ENCODE measurements around the gene ORMDL2. TPM values are rescaled to one million over a fixed set of nuclear protein-coding genes. Genes with fewer than 3 reads are reported as not detected.
A peak's percentile ranks its signal among the peaks of the same experiment; 100 is the strongest.

ORMDL2 gene
- total and polyA plus RNA-seq, 4 donors: 22.4 to 98.1 (median 81.9) TPM

DNA sequence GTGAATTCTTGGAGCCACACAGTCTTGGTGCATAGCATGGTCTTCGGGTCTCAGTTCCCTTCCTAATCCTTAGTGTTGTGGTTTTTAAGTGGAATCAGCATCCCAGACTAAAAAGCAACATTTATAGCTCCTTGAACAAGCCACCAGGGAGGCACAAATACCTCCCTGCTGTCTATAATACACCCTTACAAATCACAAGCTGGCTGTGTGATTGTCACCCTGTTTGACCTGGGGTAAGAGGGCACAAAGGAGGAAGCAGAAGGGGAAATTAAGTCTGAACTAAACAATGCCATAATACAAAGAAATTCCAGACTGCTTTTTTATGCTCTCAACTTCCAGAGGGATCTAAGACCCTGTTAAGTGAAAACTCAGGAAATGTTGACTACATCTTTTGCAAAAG lies 32.6 kb downstream of the ORMDL2 start:
- ATAC-seq (ENCODE audit: insufficient read depth, low FRiP score): no peak
- no peaks in the 10 kb centered on the region for H3K27me3 ChIP-seq (ENCODE audit: control insufficient read depth in 3 of 3, insufficient read depth in 3 of 3, low read length in 2 of 3)
- WGBS, 2 donors: 48 to 57% methylated on average over 1 of the region's 1 CpG
- no peaks in the 10 kb centered on the region for H3K36me3 ChIP-seq (ENCODE audit: control insufficient read depth in 4 of 4, insufficient read depth in 4 of 4, low read length in 4 of 4)
- H3K9me3 ChIP-seq (ENCODE audit: control insufficient read depth in 4 of 4, insufficient read depth in 3 of 4, low read length in 3 of 4): no peaks in the 10 kb centered on the region
- no peak overlapping the region for H3K27ac ChIP-seq (ENCODE audit: low read depth in 1 of 2, low read length in 1 of 2)
- TF ChIP-seq, protein P1, sequence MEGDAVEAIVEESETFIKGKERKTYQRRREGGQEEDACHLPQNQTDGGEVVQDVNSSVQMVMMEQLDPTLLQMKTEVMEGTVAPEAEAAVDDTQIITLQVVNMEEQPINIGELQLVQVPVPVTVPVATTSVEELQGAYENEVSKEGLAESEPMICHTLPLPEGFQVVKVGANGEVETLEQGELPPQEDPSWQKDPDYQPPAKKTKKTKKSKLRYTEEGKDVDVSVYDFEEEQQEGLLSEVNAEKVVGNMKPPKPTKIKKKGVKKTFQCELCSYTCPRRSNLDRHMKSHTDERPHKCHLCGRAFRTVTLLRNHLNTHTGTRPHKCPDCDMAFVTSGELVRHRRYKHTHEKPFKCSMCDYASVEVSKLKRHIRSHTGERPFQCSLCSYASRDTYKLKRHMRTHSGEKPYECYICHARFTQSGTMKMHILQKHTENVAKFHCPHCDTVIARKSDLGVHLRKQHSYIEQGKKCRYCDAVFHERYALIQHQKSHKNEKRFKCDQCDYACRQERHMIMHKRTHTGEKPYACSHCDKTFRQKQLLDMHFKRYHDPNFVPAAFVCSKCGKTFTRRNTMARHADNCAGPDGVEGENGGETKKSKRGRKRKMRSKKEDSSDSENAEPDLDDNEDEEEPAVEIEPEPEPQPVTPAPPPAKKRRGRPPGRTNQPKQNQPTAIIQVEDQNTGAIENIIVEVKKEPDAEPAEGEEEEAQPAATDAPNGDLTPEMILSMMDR (IDR thresholded peaks at IDR 0.05; ENCODE audit: control extremely low read depth, extremely low read depth): no peak
- no peak for DNase-seq
- peaks cover 0 to 4% (median 4%) of the 10 kb centered on the region in 5 donors for H3K4me1 ChIP-seq (ENCODE audit: control insufficient read depth in 5 of 5, insufficient read depth in 5 of 5, low read length in 5 of 5)
- no peak overlapping the region for H3K4me3 ChIP-seq
- H3K9ac ChIP-seq (ENCODE audit: insufficient read depth in 1 of 2, low read length in 2 of 2): no peak overlapping the region

DNA sequence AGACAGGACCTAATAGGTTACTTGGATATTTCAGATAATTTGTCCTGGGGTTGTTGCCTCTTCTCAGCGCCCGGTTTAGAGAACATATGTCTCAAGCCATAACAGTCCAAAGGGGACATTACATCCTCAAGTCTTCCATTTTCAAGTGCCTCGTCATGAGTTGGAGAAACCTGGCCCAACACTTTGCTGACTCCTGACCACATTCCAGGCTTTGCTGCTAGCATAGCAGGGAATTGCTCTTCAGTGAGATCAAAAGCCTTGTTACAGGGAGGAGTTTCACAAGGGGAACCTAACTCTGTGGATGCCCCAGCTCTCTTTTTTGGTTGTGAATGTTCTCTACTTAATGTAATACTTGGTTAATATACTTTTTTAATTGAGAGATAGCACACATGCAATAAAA lies 33.1 kb downstream of the ORMDL2 start:
- Histone ChIP-seq H3K9me3 (ENCODE audit: control insufficient read depth in 4 of 4, insufficient read depth in 3 of 4, low read length in 3 of 4) (no peaks in the 10 kb centered on the region), H3K27me3 (ENCODE audit: control insufficient read depth in 3 of 3, insufficient read depth in 3 of 3, low read length in 2 of 3) (no peaks in the 10 kb centered on the region), H3K27ac (ENCODE audit: low read depth in 1 of 2, low read length in 1 of 2) (no peak overlapping the region), H3K4me1 (ENCODE audit: control insufficient read depth in 5 of 5, insufficient read depth in 5 of 5, low read length in 5 of 5) (peaks cover 0 to 4% (median 4%) of the 10 kb centered on the region in 5 donors), H3K9ac (ENCODE audit: insufficient read depth in 1 of 2, low read length in 2 of 2) (no peak overlapping the region), H3K4me3 (no peak overlapping the region), H3K36me3 (ENCODE audit: control insufficient read depth in 4 of 4, insufficient read depth in 4 of 4, low read length in 4 of 4) (no peaks in the 10 kb centered on the region)
- TF ChIP-seq, protein P1 (IDR thresholded peaks at IDR 0.05; ENCODE audit: control extremely low read depth, extremely low read depth): no peak
- DNase-seq (peak; percentile 35 to 62 (median 41)), ATAC-seq (ENCODE audit: insufficient read depth, low FRiP score) (no peak)
- 70 to 80% methylated on average over 3 of the region's 3 CpGs for WGBS, 2 donors

GRCh38 chr12:55852740-55853139 lies 34.9 kb downstream of the ORMDL2 start:
- Histone ChIP-seq H3K4me3 (no peak overlapping the region), H3K36me3 (ENCODE audit: control insufficient read depth in 4 of 4, insufficient read depth in 4 of 4, low read length in 4 of 4) (no peaks in the 10 kb centered on the region), H3K27ac (ENCODE audit: low read depth in 1 of 2, low read length in 1 of 2) (no peak overlapping the region), H3K27me3 (ENCODE audit: control insufficient read depth in 3 of 3, insufficient read depth in 3 of 3, low read length in 2 of 3) (no peaks in the 10 kb centered on the region), H3K9me3 (ENCODE audit: control insufficient read depth in 4 of 4, insufficient read depth in 3 of 4, low read length in 3 of 4) (no peaks in the 10 kb centered on the region), H3K9ac (ENCODE audit: insufficient read depth in 1 of 2, low read length in 2 of 2) (no peak overlapping the region), H3K4me1 (ENCODE audit: control insufficient read depth in 5 of 5, insufficient read depth in 5 of 5, low read length in 5 of 5) (peaks cover 0 to 4% (median 1%) of the 10 kb centered on the region in 5 donors)
- DNase-seq (no peak), ATAC-seq (ENCODE audit: insufficient read depth, low FRiP score) (no peak)
- WGBS, 2 donors: 40 to 66% methylated on average over 1 of the region's 1 CpG
- TF ChIP-seq, protein P1 (IDR thresholded peaks at IDR 0.05; ENCODE audit: control extremely low read depth, extremely low read depth): no peak

DNA sequence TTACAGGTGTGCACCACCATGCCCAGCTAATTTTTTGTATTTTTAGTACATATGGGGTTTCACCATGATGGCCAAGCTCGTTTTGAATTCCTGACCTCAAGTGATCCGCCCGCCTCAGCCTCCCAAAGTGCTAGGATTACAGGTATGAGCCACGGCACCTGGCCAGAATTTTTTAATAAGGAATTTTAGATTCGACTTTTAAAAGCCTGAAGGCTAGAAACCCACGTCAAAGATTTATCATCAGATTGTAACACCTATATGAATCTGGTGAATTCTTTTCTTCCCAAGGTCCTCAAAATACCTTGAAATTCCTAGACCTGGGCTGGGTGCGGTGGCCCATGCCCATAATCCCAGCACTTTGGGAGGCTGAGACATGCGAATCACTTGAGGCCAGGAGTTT lies 43.6 kb downstream of the ORMDL2 start:
- no peaks in the 10 kb centered on the region for H3K27me3 ChIP-seq (ENCODE audit: control insufficient read depth in 3 of 3, insufficient read depth in 3 of 3, low read length in 2 of 3)
- no peaks in the 10 kb centered on the region for H3K36me3 ChIP-seq (ENCODE audit: control insufficient read depth in 4 of 4, insufficient read depth in 4 of 4, low read length in 4 of 4)
- H3K4me3 ChIP-seq: no peak overlapping the region
- ATAC-seq (ENCODE audit: insufficient read depth, low FRiP score) (no peak), DNase-seq (no peak)
- H3K9me3 ChIP-seq (ENCODE audit: control insufficient read depth in 4 of 4, insufficient read depth in 3 of 4, low read length in 3 of 4): peaks cover 0 to 3% (median 1%) of the 10 kb centered on the region in 4 donors
- H3K27ac ChIP-seq (ENCODE audit: low read depth in 1 of 2, low read length in 1 of 2): no peak overlapping the region
- WGBS, 2 donors: 89 to 90% methylated on average over 8 of the region's 8 CpGs
- H3K9ac ChIP-seq (ENCODE audit: insufficient read depth in 1 of 2, low read length in 2 of 2): no peak overlapping the region
- H3K4me1 ChIP-seq (ENCODE audit: control insufficient read depth in 5 of 5, insufficient read depth in 5 of 5, low read length in 5 of 5): no peaks in the 10 kb centered on the region
- TF ChIP-seq, protein P1 (IDR thresholded peaks at IDR 0.05; ENCODE audit: control extremely low read depth, extremely low read depth): no peak
